Keratinocyte (primary cell): Measurements from ENCODE around the gene DMBX1. TPM values are rescaled to one million over a fixed set of nuclear protein-coding genes. Genes with fewer than 3 reads are reported as not detected.

Experiments used
- DNase-seq: peaks from one replicate; pipeline ENCODE4 v3.0.0-alpha.2; 2011; ENCODE audit warnings: low read depth, missing footprints, low spot score
- FAIRE-seq: peaks from 2 replicates; lab custom pipeline; 2011; peaks lifted over from hg19 to GRCh38; lab: Jason Lieb, UNC
- H2AFZ ChIP-seq: 2 replicates; pipeline ENCODE4 v1.6.0; 2012; ENCODE audit warnings: low read length, control low read depth, inconsistent platforms; ENCODE audit not compliant: control insufficient read depth
- H3K27ac ChIP-seq: 2 replicates; pipeline ENCODE4 v1.5.1; 2011; ENCODE audit warnings: low read length; ENCODE audit not compliant: control insufficient read depth, insufficient read depth
- H3K27me3 ChIP-seq: 3 replicates; pipeline ENCODE4 v1.6.0; 2011; ENCODE audit warnings: low read length; ENCODE audit not compliant: control insufficient read depth, insufficient read depth; ENCODE audit errors: extremely low read depth
- H3K36me3 ChIP-seq, 2 experiments: 2 replicates in 1 of 2; 3 replicates in 1 of 2; pipeline ENCODE4 v1.5.1; 2011; ENCODE audit warnings: low read length in 2 of 2, mild to moderate bottlenecking in 1 of 2; ENCODE audit not compliant: control insufficient read depth in 2 of 2, insufficient read depth in 2 of 2; ENCODE audit errors: extremely low read depth in 1 of 2
- H3K4me1 ChIP-seq: 3 replicates; pipeline ENCODE4 v1.5.1; 2011; ENCODE audit warnings: low read length; ENCODE audit not compliant: control insufficient read depth, insufficient read depth; ENCODE audit errors: extremely low read depth
- H3K4me2 ChIP-seq: 3 replicates; pipeline ENCODE4 v1.6.0; 2011; ENCODE audit warnings: low read depth, low read length; ENCODE audit not compliant: control insufficient read depth, insufficient read depth; ENCODE audit errors: extremely low read depth
- H3K4me3 ChIP-seq, 3 experiments: fragments of 200-600 bp in 1 of 3; sonication (generic) in 1 of 3; 2 replicates in 2 of 3; 3 replicates in 1 of 3; pipeline ENCODE4 v1.5.1; 2011 to 2016; ENCODE audit warnings: low read length in 3 of 3, mild to moderate bottlenecking in 3 of 3, control low read depth in 2 of 3, inconsistent platforms in 1 of 3, low read depth in 1 of 3, mixed read lengths in 1 of 3, mixed run types in 1 of 3, moderate library complexity in 1 of 3; ENCODE audit not compliant: control insufficient read depth in 2 of 3, insufficient read depth in 2 of 3; ENCODE audit errors: extremely low read depth in 1 of 3
- H3K79me2 ChIP-seq: 2 replicates; pipeline ENCODE4 v1.6.0; 2012; ENCODE audit warnings: low read length; ENCODE audit not compliant: control insufficient read depth, insufficient read depth
- H3K9ac ChIP-seq: 3 replicates; pipeline ENCODE4 v1.6.0; 2011; ENCODE audit warnings: low read length; ENCODE audit not compliant: control insufficient read depth, insufficient read depth; ENCODE audit errors: extremely low read depth
- H3K9me1 ChIP-seq: 3 replicates; pipeline ENCODE4 v1.6.0; 2011; ENCODE audit warnings: low read length; ENCODE audit not compliant: control insufficient read depth, insufficient read depth; ENCODE audit errors: extremely low read depth
- H3K9me3 ChIP-seq: 2 replicates; pipeline ENCODE4 v1.5.1; 2012; ENCODE audit warnings: low read depth, low read length; ENCODE audit not compliant: control insufficient read depth
- H4K20me1 ChIP-seq: 3 replicates; pipeline ENCODE4 v1.6.0; 2011; ENCODE audit warnings: low read length; ENCODE audit not compliant: control insufficient read depth, insufficient read depth; ENCODE audit errors: extremely low read depth
- EZH2 ChIP-seq: IDR thresholded peaks from one replicate; pipeline ENCODE4 v1.6.1; 2012; ENCODE audit warnings: inconsistent platforms, mild to moderate bottlenecking, low read length, moderate library complexity
- dilution Hi-C: fragments of 300-500 bp; cut with MboI; formaldehyde crosslinking; loops from one replicate; pipeline ENCODE4 v1.7.0; 2020; ENCODE audit warnings: low sequenced_read_pairs; ENCODE audit not compliant: extremely low pct_ligation_motif_present
- polyA plus RNA-seq, 5 experiments: library from polyadenylated mRNA; depleted of rRNA in 3 of 5; stranded (reverse) in 3 of 5; stranded (forward) in 1 of 5; unstranded in 1 of 5; fragments of >200 nt; gene quantifications; 1 replicate in 1 of 5; 2 replicates in 3 of 5; 3 replicates in 1 of 5; pipeline versions ENCODE4 v1.2.1 to v1.2.3, GENCODE V29; 2011 to 2012; ENCODE audit warnings: missing spikeins in 2 of 5, low read depth in 1 of 5, low replicate concordance in 1 of 5
- TF ChIP-seq, protein P1 (sequence below), 3 experiments: IDR thresholded peaks in 1 of 3; conservative IDR thresholded peaks in 1 of 3; optimal IDR thresholded peaks in 1 of 3; 2 replicates in 2 of 3; 3 replicates in 1 of 3; pipeline versions ENCODE3 to v1.5.1; 2011; ENCODE audit warnings: low read length in 3 of 3, mild to moderate bottlenecking in 3 of 3, moderate library complexity in 2 of 3, control low read depth in 1 of 3, inconsistent platforms in 1 of 3; ENCODE audit not compliant: insufficient read depth in 2 of 3; ENCODE audit errors: extremely low read depth in 1 of 3

DMBX1 gene
- polyA plus RNA-seq, 1 donor (not counting 4 experiments of a cell fraction or from before 2014, with no cell fraction given): not detected

DNA sequence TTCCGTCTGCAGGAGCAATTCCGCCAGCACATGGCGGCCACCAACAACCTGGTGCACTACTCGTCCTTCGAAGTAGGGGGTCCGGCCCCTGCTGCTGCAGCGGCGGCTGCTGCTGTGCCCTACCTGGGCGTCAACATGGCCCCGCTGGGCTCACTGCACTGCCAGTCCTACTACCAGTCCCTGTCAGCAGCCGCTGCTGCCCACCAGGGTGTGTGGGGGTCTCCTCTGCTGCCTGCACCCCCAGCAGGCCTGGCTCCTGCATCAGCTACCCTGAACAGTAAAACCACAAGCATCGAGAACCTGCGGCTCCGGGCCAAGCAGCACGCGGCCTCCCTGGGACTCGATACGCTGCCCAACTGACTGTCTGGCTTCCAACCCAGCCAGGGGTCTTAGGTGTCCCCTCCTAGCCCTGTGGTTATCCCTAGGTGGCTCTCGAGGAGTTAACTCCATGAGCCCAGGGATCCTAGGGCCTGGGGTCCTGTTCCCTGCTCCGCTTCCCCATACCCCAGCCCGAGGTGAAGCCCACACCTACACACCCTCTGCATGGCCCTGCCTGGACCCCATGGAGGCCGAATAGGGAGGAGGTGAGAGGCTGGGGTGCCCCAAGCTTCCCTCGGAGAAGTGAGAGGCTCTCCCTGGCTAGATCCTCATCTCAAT is 22.6 kb downstream of the DMBX1 start:
- Histone ChIP-seq H3K36me3 (no peaks in the 10 kb centered on the region), H3K4me2 (no peak overlapping the region), H3K4me1 (peaks cover 9% of the 10 kb centered on the region), H2AFZ (no peak overlapping the region), H4K20me1 (no peaks in the 10 kb centered on the region), H3K9ac (no peak overlapping the region), H3K79me2 (no peaks in the 10 kb centered on the region), H3K9me1 (no peaks in the 10 kb centered on the region), H3K9me3 (no peaks in the 10 kb centered on the region), H3K27ac (no peak overlapping the region), H3K4me3 (no peak overlapping the region), H3K27me3 (peaks cover 3% of the 10 kb centered on the region)
- FAIRE-seq (no peak), DNase-seq (no peak)
- TF ChIP-seq, protein P1, sequence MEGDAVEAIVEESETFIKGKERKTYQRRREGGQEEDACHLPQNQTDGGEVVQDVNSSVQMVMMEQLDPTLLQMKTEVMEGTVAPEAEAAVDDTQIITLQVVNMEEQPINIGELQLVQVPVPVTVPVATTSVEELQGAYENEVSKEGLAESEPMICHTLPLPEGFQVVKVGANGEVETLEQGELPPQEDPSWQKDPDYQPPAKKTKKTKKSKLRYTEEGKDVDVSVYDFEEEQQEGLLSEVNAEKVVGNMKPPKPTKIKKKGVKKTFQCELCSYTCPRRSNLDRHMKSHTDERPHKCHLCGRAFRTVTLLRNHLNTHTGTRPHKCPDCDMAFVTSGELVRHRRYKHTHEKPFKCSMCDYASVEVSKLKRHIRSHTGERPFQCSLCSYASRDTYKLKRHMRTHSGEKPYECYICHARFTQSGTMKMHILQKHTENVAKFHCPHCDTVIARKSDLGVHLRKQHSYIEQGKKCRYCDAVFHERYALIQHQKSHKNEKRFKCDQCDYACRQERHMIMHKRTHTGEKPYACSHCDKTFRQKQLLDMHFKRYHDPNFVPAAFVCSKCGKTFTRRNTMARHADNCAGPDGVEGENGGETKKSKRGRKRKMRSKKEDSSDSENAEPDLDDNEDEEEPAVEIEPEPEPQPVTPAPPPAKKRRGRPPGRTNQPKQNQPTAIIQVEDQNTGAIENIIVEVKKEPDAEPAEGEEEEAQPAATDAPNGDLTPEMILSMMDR (optimal IDR thresholded peaks at IDR 0.05 in 1 of 3, IDR thresholded peaks at IDR 0.05 in 1 of 3, conservative IDR thresholded peaks at IDR 0.05 in 1 of 3; ENCODE audit: extremely low read depth in 1 of 3, insufficient read depth in 2 of 3, low read length in 3 of 3): no peak
- TF ChIP-seq EZH2: no peak
- dilution Hi-C loops: no loop called here

DNA sequence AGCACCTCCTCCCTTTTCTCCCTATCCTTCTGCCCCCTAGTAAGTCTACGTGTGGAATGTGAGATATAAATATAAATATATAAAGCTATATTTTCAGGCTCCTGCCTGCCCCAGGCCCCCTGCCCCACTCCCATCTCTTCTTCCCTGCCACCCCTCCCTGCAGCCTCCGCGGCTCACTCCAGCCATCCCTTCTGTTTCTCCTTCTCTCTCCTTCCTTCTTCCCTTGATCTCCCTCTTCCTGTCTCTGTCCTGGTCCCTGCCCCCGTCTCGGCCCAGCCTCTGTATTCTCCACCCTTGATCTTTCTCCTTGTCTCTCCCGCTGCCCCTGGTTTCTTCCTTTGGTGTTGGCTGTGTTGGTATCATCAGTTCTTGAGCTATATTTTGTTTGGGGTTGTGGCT is 23.2 kb downstream of the DMBX1 start:
- dilution Hi-C loops: no loop called here
- Histone ChIP-seq H3K27me3 (peaks cover 2% of the 10 kb centered on the region), H2AFZ (no peak overlapping the region), H3K4me1 (peaks cover 10% of the 10 kb centered on the region), H3K36me3 (no peaks in the 10 kb centered on the region), H3K9me3 (no peaks in the 10 kb centered on the region), H3K4me2 (no peak overlapping the region), H3K79me2 (no peaks in the 10 kb centered on the region), H4K20me1 (no peaks in the 10 kb centered on the region), H3K27ac (no peak overlapping the region), H3K9me1 (no peaks in the 10 kb centered on the region), H3K9ac (no peak overlapping the region), H3K4me3 (no peak overlapping the region)
- TF ChIP-seq, protein P1 (optimal IDR thresholded peaks at IDR 0.05 in 1 of 3, IDR thresholded peaks at IDR 0.05 in 1 of 3, conservative IDR thresholded peaks at IDR 0.05 in 1 of 3; ENCODE audit: extremely low read depth in 1 of 3, insufficient read depth in 2 of 3, low read length in 3 of 3): no peak
- no peak for TF ChIP-seq EZH2
- no peak for DNase-seq
- FAIRE-seq: no peak
